ENCODE results near the gene CFAP47. TPM values are rescaled to one million over a fixed set of nuclear protein-coding genes. Genes with fewer than 3 reads are reported as not detected.

CFAP47 gene
- total RNA-seq, 1 donor from 2014 or later, result not detected

GRCh38 chrX:36102425-36102824 lies 182.9 kb downstream of the CFAP47 start:
- no peaks in the 10 kb centered on the region for H3K79me2 ChIP-seq (ENCODE audit: insufficient read depth, low read length)
- no peaks in the 10 kb centered on the region for H3K9me3 Mint-ChIP-seq (ENCODE audit: unreplicated experiment)
- no peak overlapping the region for H3K27ac ChIP-seq (ENCODE audit: low read depth, low read length)
- H3K27ac Mint-ChIP-seq (ENCODE audit: unreplicated experiment), result no peak overlapping the region
- no peak overlapping the region for H3K4me3 ChIP-seq (ENCODE audit: insufficient read depth, low read depth, low read length)
- no peaks in the 10 kb centered on the region for H3K36me3 Mint-ChIP-seq (ENCODE audit: low read depth, unreplicated experiment)
- no peaks in the 10 kb centered on the region for H3K36me3 ChIP-seq (ENCODE audit: insufficient read depth, low read length)
- FAIRE-seq (no peak), DNase-seq (ENCODE audit: low read depth) (no peak)
- H3K27me3 Mint-ChIP-seq (ENCODE audit: low read depth, unreplicated experiment), result no peaks in the 10 kb centered on the region
- no peak overlapping the region for H3K4me2 ChIP-seq (ENCODE audit: low read length)
- no peaks in the 10 kb centered on the region for H3K27me3 ChIP-seq (ENCODE audit: insufficient read depth, low read length)
- H3K4me1 Mint-ChIP-seq (ENCODE audit: low read depth, unreplicated experiment), result no peaks in the 10 kb centered on the region
- no peaks in the 10 kb centered on the region for H3K9me3 ChIP-seq (ENCODE audit: insufficient read depth, low read depth, low read length)
- no peak for TF ChIP-seq EZH2 (IDR thresholded peaks at IDR 0.05; ENCODE audit: insufficient read depth, low read length)
- no peak for TF ChIP-seq CTCF (IDR thresholded peaks at IDR 0.05; ENCODE audit: insufficient read depth, low read depth, low read length)
- H3K4me3 Mint-ChIP-seq (ENCODE audit: unreplicated experiment), result no peak overlapping the region
- H3K9ac ChIP-seq (ENCODE audit: low read length), result no peak overlapping the region
- H3K4me1 ChIP-seq (ENCODE audit: insufficient read depth, low read length), result no peaks in the 10 kb centered on the region
- no peaks in the 10 kb centered on the region for H4K20me1 ChIP-seq (ENCODE audit: insufficient read depth, low read length)
- H2AFZ ChIP-seq (ENCODE audit: low read depth, low read length), result no peak overlapping the region

GRCh38 chrX:36116222-36116621 lies 196.7 kb downstream of the CFAP47 start:
- DNase-seq (ENCODE audit: low read depth), result no peak
- Mint-ChIP-seq H3K36me3 (ENCODE audit: low read depth, unreplicated experiment) (no peaks in the 10 kb centered on the region), H3K4me3 (ENCODE audit: unreplicated experiment) (no peak overlapping the region), H3K27ac (ENCODE audit: unreplicated experiment) (no peak overlapping the region), H3K4me1 (ENCODE audit: low read depth, unreplicated experiment) (no peaks in the 10 kb centered on the region), H3K9me3 (ENCODE audit: unreplicated experiment) (peaks cover 2% of the 10 kb centered on the region), H3K27me3 (ENCODE audit: low read depth, unreplicated experiment) (no peaks in the 10 kb centered on the region)
- Histone ChIP-seq H3K79me2 (ENCODE audit: insufficient read depth, low read length) (no peaks in the 10 kb centered on the region), H2AFZ (ENCODE audit: low read depth, low read length) (no peak overlapping the region), H3K9ac (ENCODE audit: low read length) (no peak overlapping the region), H3K27ac (ENCODE audit: low read depth, low read length) (no peak overlapping the region), H3K4me1 (ENCODE audit: insufficient read depth, low read length) (no peaks in the 10 kb centered on the region), H4K20me1 (ENCODE audit: insufficient read depth, low read length) (no peaks in the 10 kb centered on the region), H3K27me3 (ENCODE audit: insufficient read depth, low read length) (no peaks in the 10 kb centered on the region), H3K4me3 (ENCODE audit: insufficient read depth, low read depth, low read length) (no peak overlapping the region), H3K36me3 (ENCODE audit: insufficient read depth, low read length) (no peaks in the 10 kb centered on the region), H3K4me2 (ENCODE audit: low read length) (no peak overlapping the region), H3K9me3 (ENCODE audit: insufficient read depth, low read depth, low read length) (no peaks in the 10 kb centered on the region)
- TF ChIP-seq CTCF (IDR thresholded peaks at IDR 0.05; ENCODE audit: insufficient read depth, low read depth, low read length) (no peak), EZH2 (IDR thresholded peaks at IDR 0.05; ENCODE audit: insufficient read depth, low read length) (no peak)
- no peak for FAIRE-seq

GRCh38 chrX:36159254-36159653 lies 239.7 kb downstream of the CFAP47 start:
- Mint-ChIP-seq H3K4me1 (ENCODE audit: low read depth, unreplicated experiment) (no peaks in the 10 kb centered on the region), H3K27ac (ENCODE audit: unreplicated experiment) (no peak overlapping the region), H3K27me3 (ENCODE audit: low read depth, unreplicated experiment) (no peaks in the 10 kb centered on the region), H3K4me3 (ENCODE audit: unreplicated experiment) (no peak overlapping the region), H3K9me3 (ENCODE audit: unreplicated experiment) (no peaks in the 10 kb centered on the region), H3K36me3 (ENCODE audit: low read depth, unreplicated experiment) (no peaks in the 10 kb centered on the region)
- no peak overlapping the region for H3K4me3 ChIP-seq (ENCODE audit: insufficient read depth, low read depth, low read length)
- H2AFZ ChIP-seq (ENCODE audit: low read depth, low read length), result no peak overlapping the region
- H3K9me3 ChIP-seq (ENCODE audit: insufficient read depth, low read depth, low read length), result no peaks in the 10 kb centered on the region
- H3K79me2 ChIP-seq (ENCODE audit: insufficient read depth, low read length), result no peaks in the 10 kb centered on the region
- H3K27ac ChIP-seq (ENCODE audit: low read depth, low read length), result no peak overlapping the region
- FAIRE-seq, result no peak
- H3K36me3 ChIP-seq (ENCODE audit: insufficient read depth, low read length), result no peaks in the 10 kb centered on the region
- H4K20me1 ChIP-seq (ENCODE audit: insufficient read depth, low read length), result no peaks in the 10 kb centered on the region
- TF ChIP-seq CTCF (IDR thresholded peaks at IDR 0.05; ENCODE audit: insufficient read depth, low read depth, low read length), result no peak
- TF ChIP-seq EZH2 (IDR thresholded peaks at IDR 0.05; ENCODE audit: insufficient read depth, low read length), result no peak
- no peak overlapping the region for H3K4me2 ChIP-seq (ENCODE audit: low read length)
- H3K9ac ChIP-seq (ENCODE audit: low read length), result no peak overlapping the region
- H3K27me3 ChIP-seq (ENCODE audit: insufficient read depth, low read length), result no peaks in the 10 kb centered on the region
- H3K4me1 ChIP-seq (ENCODE audit: insufficient read depth, low read length), result no peaks in the 10 kb centered on the region
- no peak for DNase-seq (ENCODE audit: low read depth)

Measured in astrocyte (in vitro differentiated cells and primary cell).